Panc1 (cell line): ENCODE measurements around the gene NRCAM. TPM values are rescaled to one million over a fixed set of nuclear protein-coding genes. Genes with fewer than 3 reads are reported as not detected.

ENCODE experiments used
- ATAC-seq: fragments of 200-7000 bp; cut with Tn5 transposase; 2 replicates; pipeline ENCODE4 v1.9.1; 2020; ENCODE audit warnings: mild to moderate bottlenecking, moderate library complexity
- BruUV-seq: library from RNA; stranded (reverse); fragments of 400-500 nt; replicated peaks from 2 replicates; lab custom pipeline; 2021; lab: Mats Ljungman, UMichigan
- CTCF ChIA-PET: fragments of 300-600 bp; sonication (Branson Sonifier 250); formaldehyde crosslinking; loops from one replicate; lab custom pipeline; 2022; ENCODE audit warnings: antibody characterized with exemption; lab: Charles Lee
- POLR2A ChIA-PET: fragments of 300-600 bp; sonication (Branson Sonifier 250); formaldehyde crosslinking; loops from one replicate; lab custom pipeline; 2022; ENCODE audit warnings: antibody characterized with exemption; lab: Charles Lee
- DNase-seq: peaks from one replicate; pipeline ENCODE4 v3.0.0-alpha.2; 2010; ENCODE audit warnings: low read depth, low spot score
- H3K27ac ChIP-seq: 2 replicates; pipeline ENCODE4 v1.5.1; 2011; ENCODE audit warnings: mild to moderate bottlenecking, low read length, inconsistent platforms
- H3K27me3 ChIP-seq: fragments of 200-500 bp; sonication (Bioruptor generic); 2 replicates; pipeline ENCODE4 v1.6.0; 2014; ENCODE audit warnings: low read length, inconsistent platforms; ENCODE audit not compliant: control insufficient read depth, insufficient read depth
- H3K36me3 ChIP-seq: fragments of 200-500 bp; sonication (Bioruptor generic); 2 replicates; pipeline ENCODE4 v1.5.1; 2014; ENCODE audit warnings: inconsistent platforms, mild to moderate bottlenecking, low read length, moderate library complexity; ENCODE audit not compliant: control insufficient read depth, insufficient read depth
- H3K4me1 ChIP-seq: 2 replicates; pipeline ENCODE4 v1.5.1; 2011; ENCODE audit warnings: inconsistent platforms, mild to moderate bottlenecking, low read length, moderate library complexity; ENCODE audit not compliant: control insufficient read depth, insufficient read depth
- H3K4me3 ChIP-seq, 2 experiments: 2 replicates each; pipeline ENCODE4 v1.5.1; 2011 to 2012; ENCODE audit warnings: low read depth in 2 of 2, low read length in 2 of 2, mild to moderate bottlenecking in 2 of 2, inconsistent platforms in 1 of 2, moderate library complexity in 1 of 2
- H3K9me3 ChIP-seq: fragments of 200-500 bp; sonication (Bioruptor generic); 2 replicates; pipeline ENCODE4 v1.5.1; 2014; ENCODE audit warnings: low read depth, mild to moderate bottlenecking, inconsistent platforms, low read length, moderate library complexity; ENCODE audit not compliant: control insufficient read depth, insufficient read depth
- CTCF ChIP-seq: fragments of 450-650 bp; IDR thresholded peaks from 2 replicates; pipeline ENCODE4 v1.5.1; 2017; ENCODE audit warnings: mild to moderate bottlenecking
- POLR2AphosphoS5 ChIP-seq: IDR thresholded peaks from 2 replicates; pipeline ENCODE4 v1.6.1; 2012; ENCODE audit warnings: mild to moderate bottlenecking, low read depth, low read length, moderate library complexity
- REST ChIP-seq, 2 experiments: IDR thresholded peaks; 2 replicates each; pipeline ENCODE4 v1.6.1; 2011 to 2012; ENCODE audit warnings: low read depth in 2 of 2, control low read depth in 1 of 2, low read length in 1 of 2, mild to moderate bottlenecking in 1 of 2, moderate library complexity in 1 of 2; ENCODE audit not compliant: insufficient read depth in 1 of 2
- SIN3A ChIP-seq: IDR thresholded peaks from 2 replicates; pipeline ENCODE4 v1.6.1; 2012; ENCODE audit warnings: low read depth, mild to moderate bottlenecking, low read length, moderate library complexity, borderline replicate concordance; ENCODE audit not compliant: insufficient read depth
- TCF7L2 ChIP-seq: IDR thresholded peaks from 2 replicates; pipeline ENCODE4 v1.6.1; 2011; ENCODE audit warnings: mild to moderate bottlenecking, low read depth, low read length, inconsistent platforms
- in situ Hi-C: cut with HindIII; loops from 2 replicates; pipeline ENCODE4 v1.10.0; 2016; ENCODE audit warnings: low sequenced_read_pairs, low pct_unique_long_range_greater_than_20kb
- intact Hi-C: fragments of 100-400 bp; cut with micrococcal nuclease; formaldehyde crosslinking; loops from one replicate; pipeline ENCODE4 v1.10.0; 2022; ENCODE audit not compliant: unreplicated experiment
- total RNA-seq: library from RNA; stranded (reverse); gene quantifications from one replicate; pipeline ENCODE4 v1.2.1, GENCODE V29; 2021; ENCODE audit not compliant: unreplicated experiment

NRCAM gene
- total RNA-seq, 1 experiment from 2014 or later, result 0.21 TPM

- BruUV-seq, result no TSS peak
- ChIA-PET POLR2A (no interaction called here), CTCF (no interaction called here)
- H3K36me3 ChIP-seq, result no peaks in the 10 kb centered on the region
- no peak for TF ChIP-seq SIN3A
- no peak for TF ChIP-seq POLR2AphosphoS5
- TF ChIP-seq TCF7L2, result no peak
- no peak for TF ChIP-seq CTCF
- TF ChIP-seq REST (IDR thresholded peaks at IDR 0.05; ENCODE audit: insufficient read depth in 1 of 2, low read depth in 2 of 2, low read length in 1 of 2), result no peak
- no peak overlapping the region for H3K4me3 ChIP-seq
- no peaks in the 10 kb centered on the region for H3K4me1 ChIP-seq
- peaks cover 7% of the 10 kb centered on the region; the same call in 1 of the 2 replicates for H3K27me3 ChIP-seq
- in situ Hi-C loops, result no loop called here
- H3K27ac ChIP-seq, result no peak overlapping the region
- DNase-seq (no peak), ATAC-seq (no peak)
- intact Hi-C loops, result no loop called here
- no peaks in the 10 kb centered on the region for H3K9me3 ChIP-seq
Observed at GRCh38 chr7:108441392-108441955, 14.8 kb downstream of the NRCAM start.

GRCh38 chr7:108440613-108441012 is 15.6 kb downstream of the NRCAM start:
- ChIA-PET POLR2A (no interaction called here), CTCF (no interaction called here)
- DNase-seq, result no peak
- no peak for TF ChIP-seq TCF7L2
- TF ChIP-seq POLR2AphosphoS5, result no peak
- no peak for TF ChIP-seq REST (IDR thresholded peaks at IDR 0.05; ENCODE audit: insufficient read depth in 1 of 2, low read depth in 2 of 2, low read length in 1 of 2)
- TF ChIP-seq CTCF, result no peak
- no peak for TF ChIP-seq SIN3A
- in situ Hi-C loops (no loop called here), intact Hi-C loops (no loop called here)
- H3K4me1 ChIP-seq, result no peaks in the 10 kb centered on the region
- no peak overlapping the region for H3K4me3 ChIP-seq
- peaks cover 4% of the 10 kb centered on the region; the same call in 1 of the 2 replicates for H3K27me3 ChIP-seq
- BruUV-seq, result no TSS peak
- H3K36me3 ChIP-seq, result no peaks in the 10 kb centered on the region
- no peak for ATAC-seq
- H3K27ac ChIP-seq, result no peak overlapping the region
- no peaks in the 10 kb centered on the region for H3K9me3 ChIP-seq
